Measurements from ENCODE around the gene COPG2. TPM values are rescaled to one million over a fixed set of nuclear protein-coding genes. Genes with fewer than 3 reads are reported as not detected.

COPG2 gene
- total and polyA plus RNA-seq, 2 donors (not counting 3 experiments of a cell fraction or from before 2014, with no cell fraction given) = 9.4 to 11.6 TPM

DNA sequence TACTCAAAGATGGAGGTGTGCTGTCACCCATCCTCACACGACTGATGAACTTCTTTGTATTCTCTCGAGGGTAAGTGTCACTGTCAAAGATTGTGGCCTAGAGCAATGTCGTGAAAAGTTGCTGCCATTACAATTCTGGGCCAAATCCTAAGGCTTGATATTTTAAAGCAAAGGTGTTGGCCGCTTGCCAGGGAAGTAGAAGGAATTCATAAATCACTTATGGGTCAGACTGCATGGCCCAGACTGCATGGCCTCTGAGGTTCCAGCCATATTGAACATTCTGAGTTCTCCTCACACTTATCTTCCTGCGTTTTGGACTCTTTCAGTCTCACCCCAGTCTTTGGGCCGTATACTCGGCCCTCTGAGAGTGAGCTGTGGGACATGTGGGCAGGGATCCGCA is 168.1 kb downstream of the COPG2 start:
- Histone ChIP-seq H3K9me3 (replicated peaks; ENCODE audit: control insufficient read depth, insufficient read depth, low read length) (no peaks in the 10 kb centered on the region), H4K20me1 (replicated peaks; ENCODE audit: control insufficient read depth, extremely low read depth, insufficient read depth, low read length) (no peaks in the 10 kb centered on the region), H3K4me3 (replicated peaks in 1 of 3; ENCODE audit: insufficient read depth in 1 of 3, low read depth in 1 of 3, low read length in 3 of 3) (no peak overlapping the region), H3K4me1 (ENCODE audit: control insufficient read depth, extremely low read depth, insufficient read depth, low read length) (no peaks in the 10 kb centered on the region), H3K27ac (ENCODE audit: insufficient read depth, low read depth, low read length) (no peak overlapping the region), H3K4me2 (ENCODE audit: insufficient read depth, low read length) (no peak overlapping the region), H3K9ac (replicated peaks; ENCODE audit: extremely low read depth, insufficient read depth, low read length) (no peak overlapping the region), H2AFZ (ENCODE audit: low read depth, low read length) (no peak overlapping the region), H3K79me2 (ENCODE audit: control insufficient read depth, insufficient read depth, low read length) (no peaks in the 10 kb centered on the region), H3K9me1 (replicated peaks; ENCODE audit: control insufficient read depth, extremely low read depth, insufficient read depth, low read length) (no peaks in the 10 kb centered on the region), H3K27me3 (ENCODE audit: control insufficient read depth in 2 of 2, insufficient read depth in 2 of 2, low read length in 2 of 2) (no peaks in the 10 kb centered on the region), H3K36me3 (ENCODE audit: control insufficient read depth in 2 of 2, extremely low read depth in 1 of 2, insufficient read depth in 2 of 2, low read length in 2 of 2) (no peaks in the 10 kb centered on the region)
- CTCF ChIA-PET = no interaction called here
- no TSS peak for BruUV-seq (replicated peaks)
- FAIRE-seq (no peak), DNase-seq (ENCODE audit: low read depth, low spot score) (no peak)
- intact Hi-C loops (cut with micrococcal nuclease) (no loop called here), dilution Hi-C loops (cut with MboI; ENCODE audit: extremely low pct_ligation_motif_present, low sequenced_read_pairs) (no loop called here)
- POLR2A ChIA-PET = no interaction called here
- TF ChIP-seq FOS (IDR thresholded peaks at IDR 0.05; ENCODE audit: borderline replicate concordance, insufficient read depth, low read length) = no peak
- TF ChIP-seq JUN (IDR thresholded peaks at IDR 0.05; ENCODE audit: borderline replicate concordance, insufficient read depth, insufficient read length, low read depth) = no peak
- no peak for TF ChIP-seq MYC (IDR thresholded peaks at IDR 0.05; ENCODE audit: low read depth, low read length)
- TF ChIP-seq GATA2 (IDR thresholded peaks at IDR 0.05; ENCODE audit: insufficient read depth, insufficient read length, low read depth, low read length) = no peak
- TF ChIP-seq, protein P1, sequence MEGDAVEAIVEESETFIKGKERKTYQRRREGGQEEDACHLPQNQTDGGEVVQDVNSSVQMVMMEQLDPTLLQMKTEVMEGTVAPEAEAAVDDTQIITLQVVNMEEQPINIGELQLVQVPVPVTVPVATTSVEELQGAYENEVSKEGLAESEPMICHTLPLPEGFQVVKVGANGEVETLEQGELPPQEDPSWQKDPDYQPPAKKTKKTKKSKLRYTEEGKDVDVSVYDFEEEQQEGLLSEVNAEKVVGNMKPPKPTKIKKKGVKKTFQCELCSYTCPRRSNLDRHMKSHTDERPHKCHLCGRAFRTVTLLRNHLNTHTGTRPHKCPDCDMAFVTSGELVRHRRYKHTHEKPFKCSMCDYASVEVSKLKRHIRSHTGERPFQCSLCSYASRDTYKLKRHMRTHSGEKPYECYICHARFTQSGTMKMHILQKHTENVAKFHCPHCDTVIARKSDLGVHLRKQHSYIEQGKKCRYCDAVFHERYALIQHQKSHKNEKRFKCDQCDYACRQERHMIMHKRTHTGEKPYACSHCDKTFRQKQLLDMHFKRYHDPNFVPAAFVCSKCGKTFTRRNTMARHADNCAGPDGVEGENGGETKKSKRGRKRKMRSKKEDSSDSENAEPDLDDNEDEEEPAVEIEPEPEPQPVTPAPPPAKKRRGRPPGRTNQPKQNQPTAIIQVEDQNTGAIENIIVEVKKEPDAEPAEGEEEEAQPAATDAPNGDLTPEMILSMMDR (IDR thresholded peaks at IDR 0.05; ENCODE audit: extremely low read depth in 1 of 2, insufficient read depth in 1 of 2, low read depth in 1 of 2, low read length in 2 of 2) = no peak
- TF ChIP-seq EZH2 (IDR thresholded peaks at IDR 0.05; ENCODE audit: borderline replicate concordance, low read depth, low read length, severe bottlenecking) = no peak
- TF ChIP-seq, protein P2, sequence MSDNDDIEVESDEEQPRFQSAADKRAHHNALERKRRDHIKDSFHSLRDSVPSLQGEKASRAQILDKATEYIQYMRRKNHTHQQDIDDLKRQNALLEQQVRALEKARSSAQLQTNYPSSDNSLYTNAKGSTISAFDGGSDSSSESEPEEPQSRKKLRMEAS (IDR thresholded peaks at IDR 0.05; ENCODE audit: insufficient read depth, insufficient read length) = no peak
- no peak for TF ChIP-seq POLR2A (IDR thresholded peaks at IDR 0.05; ENCODE audit: low read depth, low read length)
- no peak for TF ChIP-seq POLR2AphosphoS5 (IDR thresholded peaks at IDR 0.05; ENCODE audit: insufficient read depth, low read depth, low read length)
